Nephron (organoid): ENCODE data around the gene IMPDH1.

ENCODE experiments used
- H3K27ac Mint-ChIP-seq, 3 experiments: 2 replicates each; pipeline ENCODE4 v1.8.0; 2020; ENCODE audit warnings: mixed read lengths in 3 of 3, mild to moderate bottlenecking in 2 of 3, moderate library complexity in 1 of 3
- H3K27me3 Mint-ChIP-seq: 2 replicates; pipeline ENCODE4 v1.8.0; 2021; ENCODE audit warnings: low read depth, mild to moderate bottlenecking, moderate library complexity, mixed read lengths
- H3K36me3 Mint-ChIP-seq: 2 replicates; pipeline ENCODE4 v1.8.0; 2020; ENCODE audit warnings: low read depth, mixed read lengths
- H3K4me1 Mint-ChIP-seq: 2 replicates; pipeline ENCODE4 v1.8.0; 2020; ENCODE audit warnings: mixed read lengths
- H3K4me3 Mint-ChIP-seq, 3 experiments: 2 replicates each; pipeline ENCODE4 v1.8.0; 2020; ENCODE audit warnings: mild to moderate bottlenecking in 3 of 3, mixed read lengths in 3 of 3, moderate library complexity in 2 of 3
- H3K9me3 Mint-ChIP-seq: 2 replicates; pipeline ENCODE4 v1.8.0; 2020; ENCODE audit warnings: mixed read lengths
- TF ChIP-seq, protein P1 (sequence below), 3 experiments: fragments of 200-600 bp; sonication (generic); IDR thresholded peaks; one replicate each; pipeline ENCODE4 v1.5.0; 2021; ENCODE audit warnings: antibody characterized with exemption in 3 of 3; ENCODE audit not compliant: unreplicated experiment in 3 of 3

IMPDH1 gene

DNA sequence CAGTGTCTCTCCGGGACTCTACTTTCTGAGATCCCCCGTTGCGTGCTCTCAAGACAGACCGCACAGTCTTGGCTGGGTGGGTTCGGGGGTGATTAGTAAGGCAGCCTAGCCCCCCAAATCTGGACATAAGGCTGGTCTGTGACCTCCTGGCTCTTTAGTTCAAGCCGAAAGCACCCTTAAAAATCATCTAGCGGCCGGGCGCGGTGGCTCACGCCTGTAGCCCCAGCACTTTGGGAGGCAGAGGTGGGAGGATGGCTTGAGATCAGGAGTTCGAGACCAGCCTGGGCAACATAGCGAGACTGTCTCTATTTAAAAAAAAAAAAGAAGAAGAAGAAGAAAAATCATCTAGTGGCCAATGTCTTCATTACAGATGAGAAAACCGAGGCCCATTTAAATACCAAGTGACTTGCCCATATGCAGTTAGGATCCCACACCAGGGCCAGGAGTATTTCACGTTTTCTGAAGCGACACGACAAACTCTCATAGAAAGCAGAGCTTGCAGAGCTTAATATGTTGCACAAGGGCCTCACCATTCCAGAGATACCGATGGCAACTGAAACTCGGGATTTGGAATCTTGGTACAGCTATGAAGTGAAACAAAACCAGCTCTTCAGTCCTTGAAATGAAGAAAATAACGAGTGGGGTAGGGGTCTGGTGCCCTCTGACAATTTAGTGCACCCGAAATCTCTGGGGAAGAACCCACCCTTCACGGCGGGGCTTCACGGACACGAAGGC is 45.2 kb upstream of the IMPDH1 start:
- H3K27me3 Mint-ChIP-seq = peaks cover 3% of the 10 kb centered on the region
- H3K36me3 Mint-ChIP-seq = peaks cover 23% of the 10 kb centered on the region
- peaks cover 72% of the 10 kb centered on the region for H3K4me1 Mint-ChIP-seq
- no peaks in the 10 kb centered on the region for H3K9me3 Mint-ChIP-seq
- peak overlapping the region; percentile 98 to 99 (median 99) for H3K27ac Mint-ChIP-seq
- TF ChIP-seq, protein P1, sequence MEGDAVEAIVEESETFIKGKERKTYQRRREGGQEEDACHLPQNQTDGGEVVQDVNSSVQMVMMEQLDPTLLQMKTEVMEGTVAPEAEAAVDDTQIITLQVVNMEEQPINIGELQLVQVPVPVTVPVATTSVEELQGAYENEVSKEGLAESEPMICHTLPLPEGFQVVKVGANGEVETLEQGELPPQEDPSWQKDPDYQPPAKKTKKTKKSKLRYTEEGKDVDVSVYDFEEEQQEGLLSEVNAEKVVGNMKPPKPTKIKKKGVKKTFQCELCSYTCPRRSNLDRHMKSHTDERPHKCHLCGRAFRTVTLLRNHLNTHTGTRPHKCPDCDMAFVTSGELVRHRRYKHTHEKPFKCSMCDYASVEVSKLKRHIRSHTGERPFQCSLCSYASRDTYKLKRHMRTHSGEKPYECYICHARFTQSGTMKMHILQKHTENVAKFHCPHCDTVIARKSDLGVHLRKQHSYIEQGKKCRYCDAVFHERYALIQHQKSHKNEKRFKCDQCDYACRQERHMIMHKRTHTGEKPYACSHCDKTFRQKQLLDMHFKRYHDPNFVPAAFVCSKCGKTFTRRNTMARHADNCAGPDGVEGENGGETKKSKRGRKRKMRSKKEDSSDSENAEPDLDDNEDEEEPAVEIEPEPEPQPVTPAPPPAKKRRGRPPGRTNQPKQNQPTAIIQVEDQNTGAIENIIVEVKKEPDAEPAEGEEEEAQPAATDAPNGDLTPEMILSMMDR (IDR thresholded peaks at IDR 0.05; ENCODE audit: unreplicated experiment in 3 of 3) = no peak
- H3K4me3 Mint-ChIP-seq = peak overlapping the region; percentile 91 to 94 (median 93)

DNA sequence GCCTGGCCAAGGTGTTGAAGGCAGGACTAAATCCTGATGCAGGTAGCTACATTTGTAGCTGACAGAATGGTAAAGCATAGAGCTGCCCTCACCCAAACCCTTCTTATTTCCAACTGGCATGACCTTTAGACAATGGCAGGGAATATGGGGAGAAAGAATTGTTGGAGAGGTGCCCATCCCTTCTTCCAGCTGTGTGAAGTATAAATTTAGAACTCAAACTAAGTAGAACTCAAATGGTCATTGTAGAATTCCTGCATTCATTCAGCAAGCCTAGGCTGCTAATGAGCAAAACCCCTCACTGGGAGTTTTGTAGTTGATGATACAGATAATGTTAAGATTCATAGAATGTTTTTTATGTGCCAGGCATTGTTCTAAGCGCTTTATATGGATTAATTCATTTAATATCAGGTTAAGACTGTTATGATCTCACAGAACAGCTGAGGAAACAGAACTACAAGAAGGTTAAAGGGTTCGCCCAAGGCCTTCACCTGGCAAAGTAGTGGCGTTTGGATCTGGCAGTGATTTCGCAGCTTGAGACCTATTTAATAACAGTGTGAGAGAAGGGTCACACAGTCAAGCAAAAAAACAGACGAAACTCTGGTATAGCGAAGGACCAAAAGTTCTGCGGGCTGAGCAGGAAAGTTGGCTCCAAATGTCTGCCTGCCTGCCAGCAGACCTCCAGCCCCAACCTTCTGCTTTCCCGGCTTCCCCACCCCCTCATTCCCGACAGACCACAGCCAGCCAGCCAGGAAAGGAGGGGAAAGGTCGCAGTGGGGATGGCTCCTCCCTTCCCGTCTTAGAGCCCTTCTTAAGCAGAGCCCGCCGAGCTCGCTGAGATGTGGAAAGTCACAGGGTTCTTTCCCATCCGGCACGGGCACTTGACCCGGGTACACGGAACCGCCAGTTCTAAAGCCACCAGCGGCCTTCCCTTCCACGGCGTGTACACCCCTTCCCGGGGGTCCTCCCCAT is 44.3 kb upstream of the IMPDH1 start:
- Mint-ChIP-seq H3K4me3 (peak overlapping the region; percentile 91 to 94 (median 93)), H3K27ac (peak overlapping the region; percentile 98 to 99 (median 99)), H3K9me3 (no peaks in the 10 kb centered on the region), H3K36me3 (peaks cover 15% of the 10 kb centered on the region), H3K27me3 (peaks cover 3% of the 10 kb centered on the region), H3K4me1 (peaks cover 65% of the 10 kb centered on the region)
- TF ChIP-seq, protein P1 (IDR thresholded peaks at IDR 0.05; ENCODE audit: unreplicated experiment in 3 of 3) = no peak

DNA sequence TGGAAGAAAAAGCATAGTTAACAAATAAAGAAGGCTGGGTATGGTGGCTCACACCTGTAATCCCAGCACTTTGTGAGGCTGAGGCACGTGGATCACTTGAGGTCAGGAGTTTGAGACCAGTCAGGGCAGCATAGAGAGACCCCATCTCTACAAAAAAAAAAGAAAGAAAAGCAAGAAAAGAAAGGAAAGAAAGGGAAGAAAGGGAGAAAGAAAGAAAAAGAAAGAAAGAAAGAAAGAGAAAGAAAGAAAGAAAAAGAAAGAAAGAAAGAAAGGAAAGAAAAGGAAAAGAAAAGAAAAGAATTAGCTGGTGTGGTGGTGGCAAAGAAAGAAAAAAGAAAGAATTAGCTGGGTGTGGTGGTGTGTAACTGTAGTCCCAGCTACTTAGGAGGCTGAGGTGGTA is 42.8 kb upstream of the IMPDH1 start:
- Mint-ChIP-seq H3K27ac (peak overlapping the region; percentile 60 to 98 (median 79)), H3K36me3 (peaks cover 3% of the 10 kb centered on the region), H3K4me3 (peak overlapping the region; percentile 27 to 61 (median 45)), H3K9me3 (no peaks in the 10 kb centered on the region), H3K4me1 (peaks cover 50% of the 10 kb centered on the region), H3K27me3 (peaks cover 3% of the 10 kb centered on the region)
- TF ChIP-seq, protein P1 (IDR thresholded peaks at IDR 0.05; ENCODE audit: unreplicated experiment in 3 of 3) = no peak

DNA sequence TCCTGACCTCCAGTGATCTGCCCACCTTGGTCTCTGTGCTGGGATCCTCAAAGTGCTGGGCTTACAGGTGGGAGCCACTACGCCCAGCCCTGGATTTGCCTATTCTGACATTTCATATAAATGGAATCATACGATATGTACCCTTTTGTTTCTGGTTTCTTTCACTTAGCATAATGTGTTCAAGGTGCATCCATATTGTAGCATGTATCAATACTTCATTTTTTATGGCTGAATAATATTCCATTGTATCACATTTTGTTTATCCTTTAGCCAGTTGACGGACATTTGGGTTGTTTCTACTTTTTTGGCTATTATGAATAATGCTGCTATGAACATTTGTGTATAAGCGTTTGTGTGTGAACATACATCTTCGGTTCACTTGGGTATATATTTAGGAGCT is 41.1 kb upstream of the IMPDH1 start:
- no peak overlapping the region for H3K27ac Mint-ChIP-seq

DNA sequence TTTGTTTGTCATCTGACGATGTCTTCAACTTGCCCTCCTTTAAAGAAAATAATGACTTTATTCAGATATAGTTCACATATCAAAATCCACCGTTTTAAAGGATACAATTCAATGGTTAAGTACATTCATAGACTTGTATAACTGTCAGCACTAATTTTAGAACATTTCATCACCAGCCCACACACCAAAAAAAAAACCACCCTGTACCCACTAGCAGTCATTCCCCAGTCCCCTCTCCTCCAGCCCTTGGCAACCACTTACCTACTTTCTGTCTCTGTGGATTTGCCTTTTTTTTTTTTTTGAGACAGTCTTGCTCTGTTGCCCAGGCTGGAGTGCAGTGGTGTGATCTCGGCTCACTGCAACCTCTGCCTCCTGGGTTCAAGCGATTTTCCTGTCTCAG is 40.6 kb upstream of the IMPDH1 start:
- TF ChIP-seq, protein P1 (IDR thresholded peaks at IDR 0.05; ENCODE audit: unreplicated experiment in 3 of 3) = no peak
- H3K4me3 Mint-ChIP-seq = peak overlapping the region in 1 of 3 experiments; percentile 34

More for the DNA sequence above, 41.1 kb upstream of the IMPDH1 start:
- no peaks in the 10 kb centered on the region for H3K36me3 Mint-ChIP-seq
- H3K9me3 Mint-ChIP-seq = no peaks in the 10 kb centered on the region
- peaks cover 51% of the 10 kb centered on the region for H3K4me1 Mint-ChIP-seq
- TF ChIP-seq, protein P1 (IDR thresholded peaks at IDR 0.05; ENCODE audit: unreplicated experiment in 3 of 3) = no peak
- no peak overlapping the region for H3K4me3 Mint-ChIP-seq
- H3K27me3 Mint-ChIP-seq = no peaks in the 10 kb centered on the region

More for the DNA sequence above, 40.6 kb upstream of the IMPDH1 start:
- Mint-ChIP-seq H3K36me3 (no peaks in the 10 kb centered on the region), H3K4me1 (peaks cover 51% of the 10 kb centered on the region), H3K9me3 (no peaks in the 10 kb centered on the region), H3K27ac (peak overlapping the region in 2 of 3 experiments; percentile 48 to 73), H3K27me3 (no peaks in the 10 kb centered on the region)
